ENCODE data around the gene GPR17.
A peak's percentile ranks its signal among the peaks of the same experiment; 100 is the strongest.

Gene GPR17

GRCh38 chr2:127674241-127675209 is 28.6 kb downstream of the GPR17 start:
- Histone ChIP-seq H3K9me3 (replicated peaks in 1 of 11) (no peaks in the 10 kb centered on the region), H3K36me3 (no peaks in the 10 kb centered on the region), H3K27me3 (peaks cover 57 to 71% (median 65%) of the 10 kb centered on the region in 11 experiments), H3K4me2 (peak overlapping the region; percentile 95 to 100 (median 97)), H3K4me1 (peaks cover 27 to 47% (median 36%) of the 10 kb centered on the region in 10 experiments), H3K9ac (peak overlapping the region; percentile 39 to 75 (median 65); a peak in 20 of 22 replicates), H3K4me3 (peak overlapping the region; percentile 46 to 73 (median 61)), H3K27ac (no peak overlapping the region), H4K20me1 (peaks cover 0 to 53% (median 27%) of the 10 kb centered on the region in 11 experiments; a peak in 15 of 22 replicates)
- TF ChIP-seq Cebpa-rat (IDR thresholded peaks at IDR 0.05): no peak

GRCh38 chr2:127675331-127676261 is 29.6 kb downstream of the GPR17 start, which contains the start of gene LIMS2:
Gene LIMS2, minus strand, starts transcription at chr2:127675530. Its CDS starts 506 bp downstream, at chr2:127675024.
- Histone ChIP-seq H3K4me2 (peak within 1 kb of the TSS; percentile 95 to 100 (median 97)), H4K20me1 (peaks cover 0 to 55% (median 28%) of the 10 kb centered on the region in 11 experiments; a peak in 15 of 22 replicates), H3K27me3 (peaks cover 57 to 81% (median 69%) of the 10 kb centered on the region in 11 experiments), H3K4me1 (peaks cover 35 to 58% (median 46%) of the 10 kb centered on the region in 10 experiments), H3K27ac (no peak within 1 kb of the TSS), H3K36me3 (no peaks in the 10 kb centered on the region), H3K9me3 (replicated peaks in 1 of 11) (no peaks in the 10 kb centered on the region), H3K4me3 (peak within 1 kb of the TSS; percentile 46 to 73 (median 61)), H3K9ac (peak within 1 kb of the TSS; percentile 39 to 75 (median 65); a peak in 20 of 22 replicates)
- no peak for TF ChIP-seq Cebpa-rat (IDR thresholded peaks at IDR 0.05)

GRCh38 chr2:127676906-127677305 is 31.0 kb downstream of the GPR17 start:
- Histone ChIP-seq H3K4me3 (no peak overlapping the region), H4K20me1 (peaks cover 0 to 52% (median 28%) of the 10 kb centered on the region in 11 experiments; a peak in 15 of 22 replicates), H3K27ac (no peak overlapping the region), H3K9ac (no peak overlapping the region), H3K9me3 (replicated peaks in 1 of 11) (no peaks in the 10 kb centered on the region), H3K27me3 (peaks cover 57 to 86% (median 69%) of the 10 kb centered on the region in 11 experiments), H3K4me2 (no peak overlapping the region), H3K36me3 (no peaks in the 10 kb centered on the region), H3K4me1 (peaks cover 46 to 71% (median 60%) of the 10 kb centered on the region in 10 experiments)
- no peak for TF ChIP-seq Cebpa-rat (IDR thresholded peaks at IDR 0.05)

DNA sequence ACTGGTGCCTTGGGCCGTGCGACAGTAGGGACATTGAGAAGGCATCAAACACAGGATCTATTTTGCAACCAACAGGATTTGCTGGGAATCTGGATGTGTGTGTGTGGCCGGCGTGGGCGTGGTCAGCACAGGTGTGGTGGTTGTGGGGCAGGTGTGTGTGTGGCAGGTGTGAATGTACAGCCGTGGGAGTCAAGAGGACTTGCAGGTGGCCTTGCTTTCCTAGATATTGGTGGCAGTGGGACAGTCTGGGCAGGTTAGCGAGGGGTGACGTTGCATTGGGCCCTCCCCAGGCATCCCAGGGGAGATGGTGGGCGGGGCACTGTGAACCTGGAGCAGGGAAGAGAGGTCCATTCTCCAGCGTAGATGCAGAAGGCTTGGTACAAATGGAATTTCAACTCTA is 32.6 kb downstream of the GPR17 start:
- peaks cover 32 to 76% (median 71%) of the 10 kb centered on the region in 10 experiments for H3K4me1 ChIP-seq
- no peak overlapping the region for H3K4me3 ChIP-seq
- TF ChIP-seq Cebpa-rat (IDR thresholded peaks at IDR 0.05): no peak
- H3K36me3 ChIP-seq: no peaks in the 10 kb centered on the region
- H3K27me3 ChIP-seq: peaks cover 53 to 78% (median 59%) of the 10 kb centered on the region in 11 experiments
- H3K9ac ChIP-seq: no peak overlapping the region
- H3K9me3 ChIP-seq (replicated peaks in 1 of 11): no peaks in the 10 kb centered on the region
- H3K27ac ChIP-seq: no peak overlapping the region; a peak in 1 of 22 replicates
- peaks cover 0 to 35% (median 20%) of the 10 kb centered on the region in 11 experiments; a peak in 15 of 22 replicates for H4K20me1 ChIP-seq
- H3K4me2 ChIP-seq: peak overlapping the region in 7 of 11 experiments; percentile 87 to 99 (median 94); a peak in 13 of 22 replicates

- peaks cover 48 to 73% (median 54%) of the 10 kb centered on the region in 11 experiments for H3K27me3 ChIP-seq
- no peaks in the 10 kb centered on the region for H3K36me3 ChIP-seq
- TF ChIP-seq Cebpa-rat (IDR thresholded peaks at IDR 0.05): no peak
- peak overlapping the region in 4 of 11 experiments; percentile 84 to 87 (median 86); a peak in 6 of 22 replicates for H3K27ac ChIP-seq
- no peak overlapping the region; a peak in 1 of 20 replicates for H3K4me3 ChIP-seq
- peaks cover 0 to 31% (median 16%) of the 10 kb centered on the region in 11 experiments; a peak in 15 of 22 replicates for H4K20me1 ChIP-seq
- H3K9ac ChIP-seq: peak overlapping the region in 3 of 11 experiments; percentile 79 to 83 (median 80); a peak in 5 of 22 replicates
- H3K4me2 ChIP-seq: peak overlapping the region in 8 of 11 experiments; percentile 87 to 99 (median 93); a peak in 17 of 22 replicates
- H3K4me1 ChIP-seq: peaks cover 27 to 76% (median 70%) of the 10 kb centered on the region in 10 experiments
- H3K9me3 ChIP-seq (replicated peaks in 1 of 11): no peaks in the 10 kb centered on the region
Measured at GRCh38 chr2:127678991-127679390, 33.0 kb downstream of the GPR17 start.

- Histone ChIP-seq H3K9ac (peak overlapping the region in 5 of 11 experiments; percentile 7 to 86 (median 80); a peak in 10 of 22 replicates), H3K4me3 (peak overlapping the region in 4 of 10 experiments; percentile 1 to 57 (median 32); a peak in 4 of 20 replicates), H3K4me2 (peak overlapping the region; percentile 7 to 99 (median 92); a peak in 20 of 22 replicates), H4K20me1 (peaks cover 0 to 23% (median 7%) of the 10 kb centered on the region in 11 experiments; a peak in 8 of 22 replicates), H3K36me3 (no peaks in the 10 kb centered on the region), H3K27ac (peak overlapping the region in 6 of 11 experiments; percentile 64 to 87 (median 84); a peak in 10 of 22 replicates), H3K4me1 (peaks cover 19 to 71% (median 64%) of the 10 kb centered on the region in 10 experiments), H3K9me3 (replicated peaks in 1 of 11) (no peaks in the 10 kb centered on the region), H3K27me3 (peaks cover 40 to 65% (median 46%) of the 10 kb centered on the region in 11 experiments)
- TF ChIP-seq Cebpa-rat (IDR thresholded peaks at IDR 0.05): peak in 4 of 11 experiments; percentile 14 to 79 (median 68); a peak in 6 of 22 replicates
Measured at GRCh38 chr2:127679680-127680361, 33.9 kb downstream of the GPR17 start.

- Histone ChIP-seq H3K9me3 (replicated peaks in 1 of 11) (no peaks in the 10 kb centered on the region), H3K4me3 (peak overlapping the region in 9 of 10 experiments; percentile 21 to 57 (median 49); a peak in 17 of 20 replicates), H3K9ac (peak overlapping the region in 9 of 11 experiments; percentile 2 to 86 (median 68); a peak in 14 of 22 replicates), H3K4me2 (peak overlapping the region; percentile 80 to 99 (median 92)), H3K4me1 (peaks cover 19 to 67% (median 58%) of the 10 kb centered on the region in 10 experiments), H3K27me3 (peaks cover 32 to 58% (median 37%) of the 10 kb centered on the region in 11 experiments), H3K27ac (peak overlapping the region in 7 of 11 experiments; percentile 60 to 87 (median 84); a peak in 14 of 22 replicates), H3K36me3 (no peaks in the 10 kb centered on the region), H4K20me1 (peaks cover 0 to 19% (median 7%) of the 10 kb centered on the region in 11 experiments; a peak in 7 of 22 replicates)
- no peak for TF ChIP-seq Cebpa-rat (IDR thresholded peaks at IDR 0.05)
Measured at GRCh38 chr2:127680706-127681287, 34.8 kb downstream of the GPR17 start.
